Coronary artery (tissue), 2 donors: ENCODE data around the gene PDSS1.

Source experiments
- DNase-seq: peaks from one replicate; pipeline ENCODE4 v3.0.0-alpha.2; 2017; ENCODE audit warnings: low spot score
- H3K27ac ChIP-seq, 2 donors: fragments of 200-600 bp; sonication (generic); one replicate each; pipeline ENCODE4 v1.5.1; 2016 to 2019
- H3K4me3 ChIP-seq: fragments of 200-600 bp; sonication (generic); 2 replicates; pipeline ENCODE4 v1.5.1; 2016; ENCODE audit warnings: mild to moderate bottlenecking, moderate library complexity
- CTCF ChIP-seq: fragments of 200-600 bp; sonication (generic); IDR thresholded peaks from one replicate; pipeline ENCODE4 v1.5.1; 2019; ENCODE audit warnings: antibody characterized with exemption

Gene PDSS1

GRCh38 chr10:26700884-26701630, 3.6 kb downstream of the PDSS1 start:
- H3K4me3 ChIP-seq, result no peak overlapping the region
- TF ChIP-seq CTCF, result no peak
- no peak overlapping the region for H3K27ac ChIP-seq
- DNase-seq, result no peak

GRCh38 chr10:26703096-26703495, 5.6 kb downstream of the PDSS1 start:
- no peak overlapping the region for H3K27ac ChIP-seq
- no peak for TF ChIP-seq CTCF
- DNase-seq, result no peak
- H3K4me3 ChIP-seq, result no peak overlapping the region

GRCh38 chr10:26703974-26704373, 6.5 kb downstream of the PDSS1 start:
- no peak overlapping the region for H3K27ac ChIP-seq
- H3K4me3 ChIP-seq, result no peak overlapping the region
- no peak for TF ChIP-seq CTCF
- no peak for DNase-seq

GRCh38 chr10:26706206-26706605, 8.7 kb downstream of the PDSS1 start:
- no peak for DNase-seq
- Histone ChIP-seq H3K27ac (no peak overlapping the region), H3K4me3 (no peak overlapping the region)
- TF ChIP-seq CTCF, result no peak

- TF ChIP-seq CTCF, result no peak
- Histone ChIP-seq H3K4me3 (no peak overlapping the region), H3K27ac (no peak overlapping the region)
- no peak for DNase-seq
Observed at GRCh38 chr10:26706936-26707335, 9.4 kb downstream of the PDSS1 start.

GRCh38 chr10:26711324-26711723, 13.8 kb downstream of the PDSS1 start:
- no peak for DNase-seq
- H3K4me3 ChIP-seq, result no peak overlapping the region
- no peak for TF ChIP-seq CTCF
- H3K27ac ChIP-seq, result no peak overlapping the region

GRCh38 chr10:26714415-26715136, 17.1 kb downstream of the PDSS1 start:
- no peak for DNase-seq
- Histone ChIP-seq H3K4me3 (no peak overlapping the region), H3K27ac (no peak overlapping the region)
- no peak for TF ChIP-seq CTCF
